Adrenal gland (tissue), 12 donors: Measurements from ENCODE around the gene PPP2R5A. TPM values are rescaled to one million over a fixed set of nuclear protein-coding genes. Genes with fewer than 3 reads are reported as not detected.
A peak's percentile ranks its signal among the peaks of the same experiment; 100 is the strongest.

Source experiments
- DNase-seq, 7 donors: peaks; one replicate each; pipeline ENCODE4 v3.0.0-alpha.2; 2019 to 2020
- H3K27ac ChIP-seq, 5 donors: fragments of 200-600 bp; sonication (generic) in 4 of 5; 1 replicate in 3 of 5; 2 replicates in 2 of 5; pipeline versions ENCODE4 v1.5.1 to v1.8.0; 2016 to 2020; ENCODE audit warnings: mild to moderate bottlenecking in 1 of 5
- H3K27me3 ChIP-seq: fragments of 200-600 bp; 2 replicates; pipeline ENCODE4 v1.8.0; 2021
- H3K36me3 ChIP-seq, 2 donors: fragments of 200-600 bp; replicated peaks in 1 of 2; 1 replicate in 1 of 2; 2 replicates in 1 of 2; pipeline versions ENCODE4 v1.5.1 to v1.8.0; 2018 to 2022
- H3K4me1 ChIP-seq, 2 donors: fragments of 200-600 bp; replicated peaks in 1 of 2; 1 replicate in 1 of 2; 2 replicates in 1 of 2; pipeline versions ENCODE4 v1.5.1 to v1.8.0; 2018 to 2021
- H3K4me3 ChIP-seq, 4 donors: fragments of 200-600 bp; sonication (generic) in 3 of 4; one replicate each; pipeline ENCODE4 v1.5.1; 2016 to 2018
- H3K9me3 ChIP-seq, 3 donors: fragments of 200-600 bp; sonication (generic) in 1 of 3; replicated peaks in 1 of 3; 1 replicate in 2 of 3; 2 replicates in 1 of 3; pipeline versions ENCODE4 v1.5.1 to v1.8.0; 2016 to 2021
- CTCF ChIP-seq, 6 experiments: fragments of 450-650 bp in 4 of 6; fragments of 200-600 bp in 2 of 6; sonication (generic) in 1 of 6; IDR thresholded peaks; 1 replicate in 5 of 6; 2 replicates in 1 of 6; pipeline versions ENCODE4 v1.5.1 to v1.8.0; 2016 to 2021; ENCODE audit warnings: antibody characterized with exemption in 6 of 6, mild to moderate bottlenecking in 2 of 6, moderate library complexity in 1 of 6
- POLR2A ChIP-seq, 2 donors: fragments of 450-650 bp; IDR thresholded peaks; one replicate each; pipeline ENCODE4 v1.6.1; 2017; ENCODE audit warnings: antibody characterized with exemption in 2 of 2, mild to moderate bottlenecking in 2 of 2, moderate library complexity in 1 of 2
- WGBS, 4 donors: extraction: QIAGEN DNeasy Blood & Tissue Kit in 2 of 4; methylation state at CpG; one replicate each; pipeline versions ENCODE4 v1.1.5 to v1.1.7; 2013 to 2017; 5-methylcytosine and 5-hydroxymethylcytosine counted together
- intact Hi-C, 2 donors: fragments of 100-400 bp; cut with DNase I; formaldehyde crosslinking; loops; one replicate each; pipeline versions ENCODE4 v1.14.1 to v1.15.0; 2022 to 2023
- polyA plus RNA-seq, 3 donors: library from polyadenylated mRNA; stranded (reverse); fragments of 200-250 nt in 2 of 3; fragments of 350-450 nt in 1 of 3; fragmentation: Illumina TruSeq in 1 of 3; extraction: RNeasy Lipid Tissue Mini Kit (QIAGEN cat#74804) in 1 of 3; gene quantifications; one replicate each; pipeline ENCODE4 v1.2.3, GENCODE V29; 2013 to 2014
- total RNA-seq, 9 donors: library from RNA; depleted of rRNA in 4 of 9; stranded (reverse); fragments of >200 nt in 4 of 9; fragments of 120-200 nt in 1 of 9; fragmentation: NEBNext Ultra II Directional in 1 of 9; extraction: Animal tissue kit (Norgen Biotek cat#: 25700) in 1 of 9; gene quantifications; one replicate each; pipeline versions ENCODE4 v1.1.0 to v1.2.4, GENCODE V29; 2013 to 2023
- donor health status: healthy with polysubstance abuse.
- donor health status: Bipolar disorder and iron deficiency.
- donor health status: DM: yes; HTN: yes; CAD: no.
- donor health status: DM: no; HTN: no; CAD: no.
- donor health status: DM: no; HTN: no; CAD: no.
- donor health status: DM: yes; HTN: yes; CAD: no.

PPP2R5A gene
- total and polyA plus RNA-seq, 12 donors: 11.8 to 27.5 (median 21.1) TPM

DNA sequence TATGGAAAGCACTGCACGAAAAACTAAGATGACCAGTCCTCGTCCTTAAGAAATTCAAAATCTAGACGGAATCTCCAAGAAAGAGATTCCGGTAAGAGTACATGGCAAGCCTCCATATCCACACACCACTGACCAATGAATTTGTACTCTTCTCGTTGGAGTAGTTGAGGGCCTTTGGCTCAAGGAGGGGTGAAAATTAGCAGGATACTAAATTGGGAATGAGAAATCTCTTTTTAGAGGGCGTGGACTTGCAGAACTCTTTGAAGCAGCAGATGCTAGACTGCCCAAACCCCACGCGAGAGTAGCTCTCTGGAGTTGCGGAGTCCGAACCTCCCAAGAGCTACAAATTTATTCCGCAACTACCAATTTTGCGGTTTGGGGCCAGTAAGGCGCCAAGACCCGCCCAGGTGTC lies 872 bp upstream of the PPP2R5A start:
- WGBS, 4 donors: 17 to 22% (median 21%) methylated on average over 14 of the region's 14 CpGs
- Histone ChIP-seq H3K4me3 (peak overlapping the region; percentile 35 to 92 (median 56)), H3K4me1 (peaks cover 8 to 33% of the 10 kb centered on the region in 2 donors), H3K27me3 (no peaks in the 10 kb centered on the region), H3K9me3 (no peaks in the 10 kb centered on the region), H3K36me3 (no peaks in the 10 kb centered on the region), H3K27ac (peak overlapping the region in 4 of 5 donors; percentile 77 to 98 (median 82))
- intact Hi-C loops: no loop called here
- DNase-seq: no peak
- no peak for TF ChIP-seq CTCF (IDR thresholded peaks at IDR 0.05)

DNA sequence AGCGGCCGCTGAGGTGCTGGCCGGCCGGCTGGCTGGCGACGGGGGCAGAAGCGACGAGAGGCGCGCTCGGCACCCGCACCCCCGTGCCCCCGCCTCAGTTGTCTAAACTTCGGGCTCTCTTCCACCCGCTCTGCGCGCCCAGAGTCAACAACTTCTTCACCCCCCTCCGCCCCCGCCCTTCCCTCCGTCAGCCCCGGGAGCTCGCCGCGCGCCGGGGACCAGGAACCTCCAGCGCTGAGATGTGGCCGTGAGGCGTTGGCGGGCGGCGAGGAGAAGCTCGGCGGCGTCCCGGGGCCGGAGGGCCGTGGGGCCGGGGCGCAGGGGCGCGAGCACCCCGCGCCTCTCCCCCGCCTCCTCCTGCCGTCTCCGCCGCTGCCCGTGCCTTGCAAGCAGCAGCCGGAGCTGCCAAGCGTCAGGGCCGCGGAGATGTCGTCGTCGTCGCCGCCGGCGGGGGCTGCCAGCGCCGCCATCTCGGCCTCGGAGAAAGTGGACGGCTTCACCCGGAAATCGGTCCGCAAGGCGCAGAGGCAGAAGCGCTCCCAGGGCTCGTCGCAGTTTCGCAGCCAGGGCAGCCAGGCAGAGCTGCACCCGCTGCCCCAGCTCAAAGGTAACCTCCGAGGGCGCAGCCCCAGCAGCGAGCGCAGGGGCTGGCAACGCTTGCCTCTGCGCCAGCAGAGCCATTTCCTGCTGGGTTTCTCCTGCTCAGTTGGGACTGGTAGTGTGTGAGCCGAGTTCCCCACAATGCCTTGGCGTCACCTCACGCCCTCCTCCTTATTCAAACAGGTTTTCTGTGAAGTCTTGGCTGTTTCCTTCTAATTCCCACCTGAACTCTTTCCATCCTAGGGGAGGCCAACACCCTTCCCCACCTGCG lies 710 bp downstream of the PPP2R5A start:
- Histone ChIP-seq H3K27ac (peak overlapping the region; percentile 93 to 99 (median 98)), H3K4me3 (peak overlapping the region; percentile 49 to 78 (median 66)), H3K9me3 (no peaks in the 10 kb centered on the region), H3K4me1 (peaks cover 8 to 43% of the 10 kb centered on the region in 2 donors), H3K36me3 (no peaks in the 10 kb centered on the region), H3K27me3 (no peaks in the 10 kb centered on the region)
- intact Hi-C loops: no loop called here
- TF ChIP-seq POLR2A (IDR thresholded peaks at IDR 0.05) (peak in 1 of 2 donors; percentile 35), CTCF (IDR thresholded peaks at IDR 0.05) (no peak)
- DNase-seq: peak; percentile 58 to 77 (median 71)
- 0 to 1% (median 0%) methylated on average over 9 to 85 of the region's 85 CpGs for WGBS, 4 donors

DNA sequence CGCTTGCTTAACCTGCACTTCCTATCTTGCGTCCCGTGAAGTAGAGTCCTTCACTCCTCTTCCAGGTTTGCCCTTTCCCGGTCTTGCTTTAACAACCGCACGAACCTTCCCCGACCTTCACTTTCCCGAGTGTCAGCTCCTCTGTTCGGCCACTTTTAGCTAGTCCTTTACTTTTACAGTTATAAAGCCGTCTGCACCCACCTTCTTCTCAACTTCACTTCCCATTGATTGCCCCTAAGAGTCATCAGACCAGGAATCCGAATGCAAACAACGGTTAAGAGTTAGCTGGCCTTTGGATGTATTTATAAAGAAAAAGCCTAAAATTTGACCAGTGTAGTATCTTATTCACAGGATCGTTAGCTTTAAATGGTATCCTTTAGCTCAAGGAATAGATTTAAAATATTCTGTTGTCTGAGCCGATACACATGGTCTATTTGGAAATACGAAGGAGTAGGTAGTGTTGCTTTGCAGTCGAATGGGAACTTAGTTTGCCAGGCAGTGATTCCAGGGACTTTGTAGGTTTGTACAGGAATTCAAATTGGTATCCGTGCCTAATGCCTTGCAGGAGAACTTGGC lies 1.4 kb downstream of the PPP2R5A start:
- Histone ChIP-seq H3K4me1 (peaks cover 8 to 48% of the 10 kb centered on the region in 2 donors), H3K36me3 (no peaks in the 10 kb centered on the region)
- intact Hi-C loops: no loop called here

More for the DNA sequence above, 1.4 kb downstream of the PPP2R5A start:
- peak overlapping the region; percentile 49 to 78 (median 66) for H3K4me3 ChIP-seq
- H3K27me3 ChIP-seq: no peaks in the 10 kb centered on the region
- H3K27ac ChIP-seq: peak overlapping the region; percentile 93 to 99 (median 98)
- TF ChIP-seq POLR2A (IDR thresholded peaks at IDR 0.05) (no peak), CTCF (IDR thresholded peaks at IDR 0.05) (no peak)
- peak in 2 of 7 donors; percentile 26 to 28 for DNase-seq
- WGBS, 4 donors: 0 to 1% (median 1%) methylated on average over 17 of the region's 17 CpGs
- H3K9me3 ChIP-seq: no peaks in the 10 kb centered on the region
